K562 (cell line): Measurements from ENCODE around the gene CLSTN2. TPM values are rescaled to one million over a fixed set of nuclear protein-coding genes. Genes with fewer than 3 reads are reported as not detected.

Experiments used
- ATAC-seq: fragments of 200-7000 bp; cut with Tn5 transposase; 3 replicates; pipeline ENCODE4 v1.9.1; 2020; ENCODE audit warnings: moderate library complexity
- BruUV-seq: library from RNA; stranded (reverse); fragments of 400-500 nt; replicated peaks from 2 replicates; lab custom pipeline; 2021; lab: Mats Ljungman, UMichigan
- CTCF ChIA-PET: fragments of 300-600 bp; formaldehyde crosslinking; extraction: SDS; loops from one replicate; lab custom pipeline; 2021; ENCODE audit warnings: low intra/inter-chr PET ratio; lab: Yijun Ruan, JAX
- POLR2A ChIA-PET: fragments of 300-600, 350-650 bp; sonication (Branson Sonifier 250); formaldehyde crosslinking; extraction: SDS; loops from one replicate; lab custom pipeline; 2021; ENCODE audit warnings: antibody characterized with exemption, inconsistent platforms; lab: Yijun Ruan, JAX
- DNase-seq, 4 experiments: peaks; one replicate each; pipeline versions ENCODE4 v3.0.0 to v3.0.0-alpha.2; 2011 to 2018; ENCODE audit warnings: low spot score in 3 of 4, mixed read lengths in 3 of 4; ENCODE audit errors: extremely low read depth in 1 of 4
- FAIRE-seq: peaks from 2 replicates; lab custom pipeline; 2011; peaks lifted over from hg19 to GRCh38; lab: Jason Lieb, UNC
- H2AFZ ChIP-seq: 2 replicates; pipeline ENCODE4 v1.6.0; 2011; ENCODE audit warnings: low read depth, low read length, control low read depth, inconsistent platforms
- H3K27ac ChIP-seq: fragments of 200-600 bp; 3 replicates; pipeline ENCODE4 v1.8.0; 2011; ENCODE audit warnings: low read depth, mild to moderate bottlenecking, control low read depth, inconsistent platforms, low read length, moderate library complexity, mixed read lengths; ENCODE audit errors: extremely low read depth
- H3K27me3 ChIP-seq, 2 experiments: fragments of 300-600 bp in 1 of 2; 2 replicates in 1 of 2; 3 replicates in 1 of 2; pipeline versions ENCODE4 v1.6.0 to v1.8.0; 2011; ENCODE audit warnings: inconsistent platforms in 2 of 2, low read length in 2 of 2, mild to moderate bottlenecking in 1 of 2, mixed read lengths in 1 of 2, moderate library complexity in 1 of 2; ENCODE audit not compliant: control insufficient read depth in 2 of 2, insufficient read depth in 2 of 2
- H3K36me3 ChIP-seq: fragments of 300-600 bp; 3 replicates; pipeline ENCODE4 v1.8.0; 2011; ENCODE audit warnings: mild to moderate bottlenecking, low read length, inconsistent platforms; ENCODE audit not compliant: control insufficient read depth, insufficient read depth
- H3K4me1 ChIP-seq, 2 experiments: fragments of 200-600 bp in 1 of 2; replicated peaks in 1 of 2; 2 replicates in 1 of 2; 3 replicates in 1 of 2; pipeline versions ENCODE4 v1.5.1 to v1.8.0; 2011; ENCODE audit warnings: inconsistent platforms in 2 of 2, low read length in 2 of 2, mild to moderate bottlenecking in 1 of 2, mixed read lengths in 1 of 2, moderate library complexity in 1 of 2; ENCODE audit not compliant: control insufficient read depth in 2 of 2, insufficient read depth in 2 of 2
- H3K4me2 ChIP-seq: 2 replicates; pipeline ENCODE4 v1.6.1; 2011; ENCODE audit warnings: low read length, control low read depth, inconsistent platforms, mixed read lengths; ENCODE audit not compliant: insufficient read depth
- H3K4me3 ChIP-seq: fragments of 200-600 bp; sonication (generic), shearing (Covaris generic); 2 replicates; pipeline ENCODE4 v1.5.1; 2016; ENCODE audit warnings: control low read depth, inconsistent platforms
- H3K79me2 ChIP-seq: fragments of 200-600 bp; 3 replicates; pipeline ENCODE4 v1.8.0; 2011; ENCODE audit warnings: low read length, inconsistent platforms; ENCODE audit not compliant: control insufficient read depth, insufficient read depth
- H3K9ac ChIP-seq, 2 experiments: 2 replicates each; pipeline versions ENCODE4 v1.6.0 to v1.6.1; 2011; ENCODE audit warnings: low read depth in 2 of 2, low read length in 2 of 2, control low read depth in 1 of 2, inconsistent platforms in 1 of 2, mild to moderate bottlenecking in 1 of 2, mixed read lengths in 1 of 2; ENCODE audit not compliant: insufficient read depth in 1 of 2
- H3K9me1 ChIP-seq: one replicate; pipeline ENCODE4 v1.6.0; 2011; ENCODE audit warnings: inconsistent platforms, mild to moderate bottlenecking, low read length, moderate library complexity; ENCODE audit not compliant: control insufficient read depth, insufficient read depth
- H3K9me3 ChIP-seq: replicated peaks from 2 replicates; pipeline ENCODE4 v1.5.1; 2011; ENCODE audit warnings: low read depth, low read length, inconsistent platforms; ENCODE audit not compliant: control insufficient read depth, insufficient read depth
- H4K20me1 ChIP-seq: replicated peaks from 2 replicates; pipeline ENCODE4 v1.6.1; 2011; ENCODE audit warnings: low read length, inconsistent platforms, mixed read lengths; ENCODE audit not compliant: control insufficient read depth, insufficient read depth
- CCAR2 ChIP-seq: fragments of 200-400 bp; formaldehyde crosslinking; IDR thresholded peaks from 2 replicates; pipeline ENCODE4 v1.6.1; 2017; ENCODE audit warnings: mild to moderate bottlenecking, low read depth, low read length
- HCFC1 ChIP-seq: IDR thresholded peaks from 2 replicates; pipeline ENCODE4 v1.6.1; 2012; ENCODE audit warnings: low read depth, low read length, improper control_type of control experiment
- HDAC2 ChIP-seq: fragments of 450-650 bp; IDR thresholded peaks from 2 replicates; pipeline ENCODE4 v1.6.1; 2016; ENCODE audit warnings: mild to moderate bottlenecking
- IRF2 ChIP-seq: sonication (generic); formaldehyde crosslinking; IDR thresholded peaks from 2 replicates; pipeline ENCODE4 v1.8.1; 2022; ENCODE audit warnings: mild to moderate bottlenecking, missing genetic modification reagents
- KLF1 ChIP-seq: fragments of 450-650 bp; IDR thresholded peaks from 2 replicates; pipeline ENCODE4 v1.6.1; 2016; ENCODE audit warnings: missing genetic modification characterization, missing compliant biosample characterization
- POLR2A ChIP-seq: fragments of 450-650 bp; conservative IDR thresholded peaks from 2 replicates; pipeline ENCODE4 v1.6.1; 2016
- POLR2G ChIP-seq: fragments of 200-400 bp; formaldehyde crosslinking; IDR thresholded peaks from 2 replicates; pipeline ENCODE4 v1.6.1; 2017; ENCODE audit warnings: low read depth, mild to moderate bottlenecking, antibody characterized with exemption, low read length, moderate library complexity
- POLR3A ChIP-seq: IDR thresholded peaks from 2 replicates; pipeline ENCODE4 v1.6.1; 2011; ENCODE audit warnings: borderline replicate concordance, mild to moderate bottlenecking, moderate library complexity; ENCODE audit not compliant: insufficient read length, insufficient read depth; ENCODE audit errors: extremely low read depth
- SMAD4 ChIP-seq: fragments of 250-450 bp; sonication (Bioruptor Pico); conservative IDR thresholded peaks from 2 replicates; pipeline ENCODE4 v1.8.0; 2021; ENCODE audit warnings: inconsistent platforms, mild to moderate bottlenecking, moderate library complexity
- TAF7 ChIP-seq: fragments of 450-650 bp; IDR thresholded peaks from 2 replicates; pipeline ENCODE4 v1.6.1; 2016; ENCODE audit warnings: missing genetic modification characterization, missing compliant biosample characterization
- ZNF41 ChIP-seq: fragments of 250-450 bp; sonication (Bioruptor Pico); conservative IDR thresholded peaks from 2 replicates; pipeline ENCODE4 v1.4.0; 2020; ENCODE audit warnings: mild to moderate bottlenecking
- WGBS: fragments of 100-300 bp; shearing (Covaris generic); methylation state at CpG from one replicate; pipeline ENCODE4 v1.1.6; 2016; ENCODE audit warnings: low coverage, mixed read lengths; ENCODE audit not compliant: insufficient coverage; ENCODE audit errors: missing lambda C conversion rate; 5-methylcytosine and 5-hydroxymethylcytosine counted together
- in situ Hi-C: fragments of 300-500 bp; cut with MboI; formaldehyde crosslinking; loops from 4 replicates; pipeline ENCODE4 v1.15.0; 2018; ENCODE audit warnings: inconsistent platforms, mixed read lengths
- intact Hi-C: fragments of 100-400 bp; cut with micrococcal nuclease; formaldehyde crosslinking; loops from 2 replicates; pipeline ENCODE4 v1.14.2; 2022
- polyA plus RNA-seq, 8 experiments: library from polyadenylated mRNA; depleted of rRNA in 4 of 8; stranded (reverse) in 5 of 8; unstranded in 3 of 8; fragments of >200 nt; fragmentation: Nextera tagmentation in 2 of 8; fragmentation: Illumina TruSeq in 1 of 8; extraction: Ambion mirVana in 2 of 8; extraction: Trizol in 1 of 8; gene quantifications; 2 replicates each; pipeline versions ENCODE4 v1.2.1 to v1.2.3, GENCODE V29; 2011 to 2014; ENCODE audit warnings: inconsistent platforms in 1 of 8, missing spikeins in 1 of 8
- total RNA-seq, 7 experiments: library from RNA; depleted of rRNA in 6 of 7; stranded (reverse); fragments of >200 nt in 6 of 7; fragmentation: Illumina TruSeq in 2 of 7; extraction: Trizol in 2 of 7; gene quantifications; 2 replicates each; pipeline versions ENCODE4 v1.2.1 to v1.2.3, GENCODE V29; 2011 to 2021; ENCODE audit warnings: low replicate concordance in 1 of 7
- TF ChIP-seq, protein P1 (sequence below): fragments of 250-450 bp; sonication (Bioruptor Pico); IDR thresholded peaks from 2 replicates; pipeline ENCODE4 v1.5.0; 2021
- TF ChIP-seq, protein P2 (sequence below): fragments of 250-450 bp; sonication (Bioruptor Pico); IDR thresholded peaks from 2 replicates; pipeline ENCODE4 v1.4.0; 2020; ENCODE audit warnings: mild to moderate bottlenecking, moderate library complexity

Gene CLSTN2
- total and polyA plus RNA-seq, 9 of the 15 experiments (the other 6 are each of a cell fraction or from before 2014, with no cell fraction given) = 0.02 to 0.04 (median 0.04) TPM; not detected in 6

DNA sequence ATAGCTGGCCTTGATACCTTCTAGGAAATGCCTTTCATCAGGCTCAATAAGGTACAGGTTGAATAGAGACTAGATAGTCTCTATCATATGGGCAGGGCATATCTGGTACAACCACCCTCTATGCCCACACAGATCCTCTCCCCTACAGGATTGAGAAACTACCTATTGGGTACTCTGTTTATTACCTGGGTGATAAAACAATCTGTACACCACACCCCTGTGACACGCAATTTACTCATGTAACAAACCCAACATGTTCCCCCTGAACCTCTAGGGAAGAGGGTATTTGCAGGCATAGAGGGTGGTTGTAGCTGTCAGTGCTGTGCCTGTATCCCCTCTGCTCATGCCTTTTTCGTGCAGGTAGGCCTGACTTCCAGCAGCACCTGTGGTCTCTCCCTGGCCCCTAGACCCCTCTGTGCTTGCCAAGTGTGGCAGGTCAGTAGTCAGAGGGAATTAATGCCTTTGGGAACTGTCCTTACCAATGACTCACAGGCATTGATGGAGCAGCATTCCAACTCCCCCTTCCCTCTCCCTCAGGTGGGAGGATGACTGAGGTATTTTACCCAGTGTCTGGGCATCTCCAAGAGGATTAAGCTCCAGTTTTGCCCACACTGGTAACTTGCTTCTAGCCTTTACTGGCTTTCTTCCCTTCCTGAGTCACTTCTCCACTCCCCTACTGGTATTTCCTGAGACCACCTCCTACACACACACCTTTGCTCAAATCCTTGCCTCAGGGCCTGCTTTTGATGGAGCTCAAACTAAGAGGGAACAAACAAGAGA, 18.3 kb downstream of the CLSTN2 start (continued):
- TF ChIP-seq ZNF41 (CRISPR knock-in tag) = no peak

DNA sequence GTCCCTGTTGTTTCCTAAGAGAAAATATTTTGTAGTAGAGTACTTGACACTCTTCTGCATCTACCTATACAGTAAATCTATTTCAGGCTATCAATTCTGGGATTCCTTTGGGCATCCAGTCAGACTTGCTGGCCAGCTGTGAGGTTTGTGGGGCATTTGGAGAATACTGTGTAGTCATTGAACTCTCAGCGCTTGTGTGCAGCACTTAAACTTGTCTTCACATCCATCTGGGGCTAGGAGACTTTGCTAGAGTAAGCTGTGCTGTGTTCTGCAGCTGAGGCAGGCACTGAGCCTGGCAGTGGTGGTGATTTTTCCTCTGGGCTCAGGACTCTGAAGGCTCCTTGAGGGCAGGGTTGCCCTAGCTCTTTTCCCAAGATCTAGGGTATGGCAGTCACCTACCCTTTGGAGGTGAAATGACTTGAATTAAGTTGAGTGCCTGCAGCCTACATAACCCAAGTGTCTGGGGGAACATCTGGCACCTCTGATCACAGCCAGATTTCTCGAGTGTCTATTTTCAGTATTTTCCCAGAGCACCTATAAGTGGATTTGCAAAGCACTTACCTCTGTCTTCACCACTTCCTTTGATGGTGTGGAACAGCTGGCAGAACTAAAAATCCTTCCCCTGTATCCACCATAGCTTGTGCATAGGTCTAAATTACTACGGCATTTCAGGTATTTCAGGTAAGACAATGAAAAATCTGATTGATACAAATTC, 19.3 kb downstream of the CLSTN2 start:
- CTCF ChIA-PET = no interaction called here
- no peak for TF ChIP-seq SMAD4 (CRISPR knock-in tag)
- no peak for TF ChIP-seq HDAC2
- TF ChIP-seq POLR2A = no peak
- TF ChIP-seq, protein P1, sequence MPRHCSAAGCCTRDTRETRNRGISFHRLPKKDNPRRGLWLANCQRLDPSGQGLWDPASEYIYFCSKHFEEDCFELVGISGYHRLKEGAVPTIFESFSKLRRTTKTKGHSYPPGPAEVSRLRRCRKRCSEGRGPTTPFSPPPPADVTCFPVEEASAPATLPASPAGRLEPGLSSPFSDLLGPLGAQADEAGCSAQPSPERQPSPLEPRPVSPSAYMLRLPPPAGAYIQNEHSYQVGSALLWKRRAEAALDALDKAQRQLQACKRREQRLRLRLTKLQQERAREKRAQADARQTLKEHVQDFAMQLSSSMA (CRISPR knock-in tag) = no peak
- TF ChIP-seq CCAR2 = no peak
- TF ChIP-seq HCFC1 = no peak
- TF ChIP-seq POLR3A = no peak
- no peak for TF ChIP-seq POLR2G
- TF ChIP-seq TAF7 = no peak
- no peak for TF ChIP-seq KLF1
- TF ChIP-seq, protein P2, sequence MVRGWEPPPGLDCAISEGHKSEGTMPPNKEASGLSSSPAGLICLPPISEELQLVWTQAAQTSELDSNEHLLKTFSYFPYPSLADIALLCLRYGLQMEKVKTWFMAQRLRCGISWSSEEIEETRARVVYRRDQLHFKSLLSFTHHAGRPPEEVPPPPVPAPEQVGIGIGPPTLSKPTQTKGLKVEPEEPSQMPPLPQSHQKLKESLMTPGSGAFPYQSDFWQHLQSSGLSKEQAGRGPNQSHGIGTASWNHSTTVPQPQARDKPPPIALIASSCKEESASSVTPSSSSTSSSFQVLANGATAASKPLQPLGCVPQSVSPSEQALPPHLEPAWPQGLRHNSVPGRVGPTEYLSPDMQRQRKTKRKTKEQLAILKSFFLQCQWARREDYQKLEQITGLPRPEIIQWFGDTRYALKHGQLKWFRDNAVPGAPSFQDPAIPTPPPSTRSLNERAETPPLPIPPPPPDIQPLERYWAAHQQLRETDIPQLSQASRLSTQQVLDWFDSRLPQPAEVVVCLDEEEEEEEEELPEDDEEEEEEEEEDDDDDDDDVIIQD (CRISPR knock-in tag) = no peak
- TF ChIP-seq IRF2 (CRISPR knock-in tag) = no peak

More for the DNA sequence above, 19.3 kb downstream of the CLSTN2 start:
- Histone ChIP-seq H2AFZ (no peak overlapping the region), H3K9me3 (no peaks in the 10 kb centered on the region), H3K4me2 (no peak overlapping the region), H3K9me1 (no peaks in the 10 kb centered on the region), H3K36me3 (no peaks in the 10 kb centered on the region), H3K79me2 (no peaks in the 10 kb centered on the region), H3K4me1 (no peaks in the 10 kb centered on the region), H3K27ac (no peak overlapping the region), H3K27me3 (no peaks in the 10 kb centered on the region), H3K9ac (no peak overlapping the region; a peak in 1 of 4 replicates), H3K4me3 (no peak overlapping the region), H4K20me1 (no peaks in the 10 kb centered on the region)
- DNase-seq = no peak
- BruUV-seq = no TSS peak
- intact Hi-C loops (no loop called here), in situ Hi-C loops (no loop called here)
- FAIRE-seq = no peak
- WGBS = 4% methylated on average over 3 of the region's 3 CpGs
- ATAC-seq = no peak
- POLR2A ChIA-PET = interaction anchor here (0.8 to 1.4 kb wide), 2 partner anchors 11 to 114 kb away, joined by 3 read pairs; no protein-coding TSS in a partner anchor
